Type B pancreatic cell (in vitro differentiated cells): ENCODE results near the gene ADCK1. TPM values are rescaled to one million over a fixed set of nuclear protein-coding genes. Genes with fewer than 3 reads are reported as not detected.

Experiments
- DNase-seq: peaks from one replicate; pipeline ENCODE4 v3.0.0; 2021; ENCODE audit warnings: mixed read lengths; ENCODE audit not compliant: unreplicated experiment; ENCODE audit errors: extremely low spot score
- H3K27ac Mint-ChIP-seq: 2 replicates; pipeline ENCODE4 v1.8.0; 2021; ENCODE audit warnings: mild to moderate bottlenecking, mixed read lengths
- H3K27me3 Mint-ChIP-seq: 2 replicates; pipeline ENCODE4 v1.8.0; 2021; ENCODE audit warnings: mixed read lengths
- H3K36me3 Mint-ChIP-seq: 2 replicates; pipeline ENCODE4 v1.8.0; 2021; ENCODE audit warnings: mixed read lengths
- H3K4me1 Mint-ChIP-seq: one replicate; pipeline ENCODE4 v1.8.0; 2021; ENCODE audit warnings: mixed read lengths; ENCODE audit not compliant: unreplicated experiment
- H3K4me3 Mint-ChIP-seq: 2 replicates; pipeline ENCODE4 v1.8.0; 2021; ENCODE audit warnings: mild to moderate bottlenecking, mixed read lengths
- H3K9me3 Mint-ChIP-seq: 2 replicates; pipeline ENCODE4 v1.8.0; 2021; ENCODE audit warnings: mixed read lengths
- total RNA-seq: library from RNA; stranded (reverse); gene quantifications from 2 replicates; pipeline ENCODE4 v1.2.1, GENCODE V29; 2021; ENCODE audit warnings: low replicate concordance
- TF ChIP-seq, protein P1 (sequence below): fragments of 200-600 bp; sonication (generic); conservative IDR thresholded peaks from 2 replicates; pipeline ENCODE4 v1.5.0; 2021; ENCODE audit warnings: antibody characterized with exemption, mild to moderate bottlenecking

The ADCK1 gene
- total RNA-seq, 1 donor from 2014 or later: 9.2 TPM

DNA sequence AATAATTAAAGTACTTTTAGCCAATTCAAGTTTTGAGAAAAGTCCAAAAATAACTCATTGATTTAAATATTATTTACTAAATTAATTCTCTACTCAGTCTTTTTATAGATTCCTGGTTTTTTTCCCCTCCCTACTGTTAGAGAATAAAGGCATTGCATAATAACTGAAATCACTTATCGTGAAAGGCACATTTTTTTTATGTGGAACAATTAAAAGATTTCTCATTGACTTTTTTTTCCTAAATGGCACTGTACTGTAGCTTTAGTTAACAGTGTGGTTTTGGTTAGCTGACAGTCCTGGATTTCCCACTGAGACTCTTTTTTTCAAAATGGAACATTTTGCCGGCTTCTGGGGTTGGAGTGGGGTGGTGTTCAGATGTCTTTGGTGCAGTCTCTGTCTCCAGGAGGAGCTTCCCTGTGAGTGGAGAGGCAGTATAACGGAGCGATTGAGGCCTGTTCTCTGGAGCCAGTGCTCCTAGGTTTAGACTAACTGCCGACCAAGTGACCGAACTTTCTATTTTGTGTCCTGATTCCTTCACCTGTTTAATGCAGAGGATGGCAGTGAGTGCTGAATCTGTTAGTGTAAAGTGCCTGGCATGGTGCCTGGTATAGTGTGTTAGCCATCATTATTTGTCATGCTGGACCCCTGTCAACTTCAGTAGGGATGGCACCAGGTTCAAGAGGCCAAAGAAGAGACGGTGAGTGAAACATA, 117.7 kb downstream of the ADCK1 start:
- Mint-ChIP-seq H3K27me3 (peaks cover 14% of the 10 kb centered on the region), H3K9me3 (peaks cover 10% of the 10 kb centered on the region), H3K4me3 (no peak overlapping the region), H3K27ac (no peak overlapping the region), H3K36me3 (no peaks in the 10 kb centered on the region), H3K4me1 (no peaks in the 10 kb centered on the region)
- TF ChIP-seq, protein P1, sequence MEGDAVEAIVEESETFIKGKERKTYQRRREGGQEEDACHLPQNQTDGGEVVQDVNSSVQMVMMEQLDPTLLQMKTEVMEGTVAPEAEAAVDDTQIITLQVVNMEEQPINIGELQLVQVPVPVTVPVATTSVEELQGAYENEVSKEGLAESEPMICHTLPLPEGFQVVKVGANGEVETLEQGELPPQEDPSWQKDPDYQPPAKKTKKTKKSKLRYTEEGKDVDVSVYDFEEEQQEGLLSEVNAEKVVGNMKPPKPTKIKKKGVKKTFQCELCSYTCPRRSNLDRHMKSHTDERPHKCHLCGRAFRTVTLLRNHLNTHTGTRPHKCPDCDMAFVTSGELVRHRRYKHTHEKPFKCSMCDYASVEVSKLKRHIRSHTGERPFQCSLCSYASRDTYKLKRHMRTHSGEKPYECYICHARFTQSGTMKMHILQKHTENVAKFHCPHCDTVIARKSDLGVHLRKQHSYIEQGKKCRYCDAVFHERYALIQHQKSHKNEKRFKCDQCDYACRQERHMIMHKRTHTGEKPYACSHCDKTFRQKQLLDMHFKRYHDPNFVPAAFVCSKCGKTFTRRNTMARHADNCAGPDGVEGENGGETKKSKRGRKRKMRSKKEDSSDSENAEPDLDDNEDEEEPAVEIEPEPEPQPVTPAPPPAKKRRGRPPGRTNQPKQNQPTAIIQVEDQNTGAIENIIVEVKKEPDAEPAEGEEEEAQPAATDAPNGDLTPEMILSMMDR: no peak
- DNase-seq: no peak

DNA sequence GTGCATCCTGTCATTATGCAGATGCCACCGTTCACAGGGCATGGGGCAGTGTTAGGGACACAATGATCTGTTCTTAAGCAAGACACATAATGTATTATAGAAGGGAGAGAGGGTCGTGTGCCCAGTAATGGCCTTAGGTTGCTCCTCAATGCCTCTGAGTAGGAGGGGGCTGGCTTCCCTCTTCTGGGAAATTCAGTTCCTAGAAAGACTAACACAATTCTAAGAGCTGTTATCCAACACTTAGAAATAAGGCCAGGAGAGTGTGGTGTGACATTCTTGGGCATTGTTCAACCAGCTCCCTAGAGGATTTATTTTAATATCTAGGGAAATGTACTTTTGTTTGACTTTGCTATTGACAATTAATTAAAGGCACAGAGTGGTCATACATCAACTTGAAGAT, 118.5 kb downstream of the ADCK1 start:
- Mint-ChIP-seq H3K36me3 (no peaks in the 10 kb centered on the region), H3K27me3 (peaks cover 14% of the 10 kb centered on the region), H3K4me3 (no peak overlapping the region), H3K4me1 (no peaks in the 10 kb centered on the region), H3K9me3 (peaks cover 10% of the 10 kb centered on the region), H3K27ac (no peak overlapping the region)
- TF ChIP-seq, protein P1: no peak
- DNase-seq: no peak

GRCh38 chr14:77920312-77920711, 120.4 kb downstream of the ADCK1 start:
- Mint-ChIP-seq H3K27me3 (peaks cover 18% of the 10 kb centered on the region), H3K4me1 (no peaks in the 10 kb centered on the region), H3K27ac (no peak overlapping the region), H3K36me3 (no peaks in the 10 kb centered on the region), H3K4me3 (no peak overlapping the region), H3K9me3 (peaks cover 10% of the 10 kb centered on the region)
- no peak for DNase-seq
- TF ChIP-seq, protein P1: no peak

- Mint-ChIP-seq H3K36me3 (no peaks in the 10 kb centered on the region), H3K9me3 (peaks cover 10% of the 10 kb centered on the region), H3K27me3 (peaks cover 20% of the 10 kb centered on the region), H3K4me1 (no peaks in the 10 kb centered on the region), H3K4me3 (no peak overlapping the region), H3K27ac (no peak overlapping the region)
- TF ChIP-seq, protein P1: no peak
- no peak for DNase-seq
These were observed 121.9 kb downstream of the ADCK1 start for GRCh38 chr14:77921818-77922217.

DNA sequence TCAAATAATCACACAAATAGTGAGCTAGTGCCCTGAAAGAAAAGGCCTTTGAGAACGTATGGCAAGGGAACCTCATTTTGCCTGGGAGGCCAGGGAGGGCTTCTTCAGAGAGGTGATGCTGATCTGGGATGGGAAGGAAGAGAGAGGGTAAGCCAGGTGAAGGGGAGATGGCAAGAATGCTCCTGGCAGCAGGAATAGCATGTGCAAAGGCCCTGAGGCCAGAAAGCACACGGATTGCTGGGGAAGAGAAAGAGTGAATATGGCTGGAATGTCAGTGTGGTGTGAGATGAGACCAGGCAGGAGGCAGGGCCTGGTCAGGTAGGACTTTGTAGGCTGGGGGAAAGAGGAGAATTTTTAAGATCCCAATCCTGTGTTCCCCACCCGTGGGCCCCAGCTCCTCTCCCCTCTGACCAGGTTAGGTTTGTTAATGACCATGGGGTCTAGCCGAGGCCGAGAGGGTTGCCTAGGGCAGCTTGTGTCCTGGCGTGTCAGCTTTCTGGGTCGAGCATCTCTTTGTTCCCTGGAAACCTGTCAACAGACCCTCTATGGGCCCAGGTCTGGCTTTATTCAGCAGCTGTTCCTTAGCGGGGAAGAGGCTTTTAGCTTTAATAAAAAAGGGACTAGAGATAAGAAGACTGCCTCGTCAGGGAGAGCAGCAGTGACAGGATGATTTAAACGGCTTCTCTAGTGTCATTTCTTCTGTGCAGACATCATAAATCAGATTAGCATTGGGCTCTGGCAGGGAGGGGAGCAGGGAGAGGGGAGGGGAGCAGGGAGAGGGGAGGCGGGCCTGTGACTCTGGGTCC, 123.4 kb downstream of the ADCK1 start:
- TF ChIP-seq, protein P1: no peak
- peaks cover 11% of the 10 kb centered on the region for H3K36me3 Mint-ChIP-seq
- no peak overlapping the region for H3K4me3 Mint-ChIP-seq
- H3K9me3 Mint-ChIP-seq: peaks cover 10% of the 10 kb centered on the region
- no peaks in the 10 kb centered on the region for H3K4me1 Mint-ChIP-seq
- no peak for DNase-seq
- no peak overlapping the region for H3K27ac Mint-ChIP-seq
- H3K27me3 Mint-ChIP-seq: peaks cover 13% of the 10 kb centered on the region
